Ovary (tissue), 3 donors: Measurements from ENCODE around the gene LRRC8E.

Source experiments
- CTCF ChIP-seq, 3 donors: fragments of 450-650 bp in 2 of 3; fragments of 200-600 bp in 1 of 3; IDR thresholded peaks; one replicate each; pipeline versions ENCODE4 v1.5.1 to v1.8.0; 2016 to 2022; ENCODE audit warnings: antibody characterized with exemption in 3 of 3, mild to moderate bottlenecking in 1 of 3
- EP300 ChIP-seq: sonication (generic); formaldehyde crosslinking; IDR thresholded peaks from one replicate; pipeline ENCODE4 v1.6.1; 2017; ENCODE audit warnings: antibody characterized with exemption
- POLR2A ChIP-seq: fragments of 450-650 bp; IDR thresholded peaks from one replicate; pipeline ENCODE4 v1.6.1; 2017; ENCODE audit warnings: antibody characterized with exemption, mild to moderate bottlenecking, moderate library complexity
- donor health status: DM: no; HTN: no; CAD: no.

DNA sequence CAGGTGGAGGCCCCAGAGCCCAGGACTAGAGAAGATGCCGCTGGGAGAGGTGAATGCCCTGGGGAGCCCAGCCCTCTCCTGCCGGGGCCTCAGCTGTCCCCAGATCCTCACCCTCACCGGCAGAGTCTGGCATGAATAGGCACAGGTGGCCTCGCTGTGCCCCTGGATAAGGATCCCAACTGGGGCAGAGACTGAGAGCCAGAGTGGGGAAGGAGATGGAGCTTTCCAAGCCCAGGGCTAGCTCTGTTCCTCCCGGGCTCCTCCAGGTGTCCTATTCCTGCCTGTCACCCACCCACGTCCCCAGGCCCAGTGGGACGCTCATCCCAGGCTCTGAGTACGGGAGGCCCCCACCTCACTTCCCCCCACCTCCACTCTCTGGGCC, 30.6 kb upstream of the LRRC8E start:
- no peak for TF ChIP-seq CTCF (IDR thresholded peaks at IDR 0.05)
- no peak for TF ChIP-seq EP300
- TF ChIP-seq POLR2A, result no peak
